ENCODE results near the gene FOXP4.
A peak's percentile ranks its signal among the peaks of the same experiment; 100 is the strongest.

FOXP4 gene

DNA sequence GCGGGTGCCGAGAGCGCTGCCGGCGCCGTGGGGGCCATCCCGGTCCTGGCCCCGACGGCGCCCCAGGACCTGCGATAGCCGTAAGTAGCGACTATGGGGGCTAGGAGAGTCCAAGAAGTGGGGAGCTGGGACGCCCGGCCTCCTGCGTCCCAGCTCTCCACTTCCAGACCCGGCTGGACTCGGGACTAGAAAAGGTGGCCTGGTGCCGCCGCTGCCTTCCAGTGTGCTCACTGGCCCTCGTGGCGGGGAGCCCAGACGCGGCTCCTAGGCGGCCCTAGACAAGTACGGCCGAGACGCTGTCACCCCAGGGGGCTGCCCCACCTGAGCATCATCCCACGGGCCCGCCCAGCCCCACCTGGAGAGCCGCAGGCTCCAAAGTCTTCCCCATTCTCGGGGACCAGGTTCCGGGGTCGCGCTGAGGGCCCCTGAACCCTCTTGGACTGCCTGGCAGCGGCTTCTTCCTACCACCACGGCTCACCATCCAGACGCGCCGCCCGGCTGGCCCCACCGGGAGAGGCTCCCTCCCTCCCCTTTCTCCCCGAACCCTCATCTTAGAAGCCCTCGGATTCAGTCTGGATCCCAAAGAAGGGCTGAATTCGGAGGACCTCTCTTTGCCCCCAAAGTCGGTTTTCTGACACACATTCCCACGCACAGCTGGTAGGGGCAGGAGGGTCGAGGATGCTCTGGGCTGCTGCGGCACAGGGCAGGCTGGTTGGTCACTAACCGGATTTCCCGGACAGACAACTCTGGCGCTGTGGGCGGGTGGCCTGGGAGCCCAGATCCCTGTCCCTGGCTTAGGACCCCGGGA is 91.2 kb downstream of the FOXP4 start:
- peak overlapping the region; percentile 59 for H3K4me3 ChIP-seq (ENCODE audit: low read depth, low read length)
- no peak for DNase-seq (ENCODE audit: low read depth)

DNA sequence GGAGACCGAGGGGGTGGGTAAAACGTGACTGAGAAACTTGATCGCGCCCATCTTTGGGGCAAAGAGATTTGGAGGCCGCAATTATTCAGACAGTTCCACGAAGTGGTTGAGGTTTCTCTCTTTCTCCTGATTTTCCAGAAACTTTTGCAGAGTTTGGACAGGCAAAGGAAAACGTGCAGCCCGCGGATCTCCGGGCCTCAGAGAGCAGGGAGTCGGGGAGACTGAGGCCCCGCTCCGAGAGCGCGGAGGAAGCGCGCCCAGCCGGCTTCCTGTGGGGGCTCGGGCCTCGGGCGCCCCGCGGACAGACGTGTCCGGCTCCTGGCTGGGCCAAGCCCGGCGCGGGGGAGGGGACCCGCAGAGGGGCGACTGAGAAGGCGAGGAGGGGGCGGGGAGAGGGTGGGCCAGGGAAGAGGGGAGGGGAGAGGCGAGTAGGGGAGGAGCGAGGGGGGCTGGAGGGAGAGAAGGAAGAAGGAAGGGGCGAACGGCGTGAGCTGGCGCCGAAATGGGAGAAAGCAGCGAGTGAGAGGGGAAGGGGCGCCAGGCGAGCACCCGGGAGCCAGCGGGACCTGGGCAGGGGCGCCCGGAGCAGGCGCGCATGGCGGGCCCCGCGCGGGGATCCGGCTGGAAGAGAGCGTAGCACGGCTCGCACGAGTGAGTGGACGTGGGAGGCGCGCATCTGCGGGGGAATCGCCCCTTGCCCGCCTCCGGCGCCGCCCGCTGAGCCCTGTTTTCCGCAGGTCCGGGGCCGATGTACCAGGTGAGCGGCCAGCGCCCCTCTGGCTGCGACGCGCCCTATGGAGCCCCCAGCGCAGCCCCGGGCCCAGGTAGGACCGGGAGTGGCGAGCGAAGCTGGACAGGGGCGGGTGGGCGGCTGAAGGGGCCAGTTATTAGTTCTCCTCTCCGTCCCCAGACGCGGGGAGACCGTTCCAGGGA is 92.1 kb downstream of the FOXP4 start, which contains the start of gene MDFI:
Gene MDFI, plus strand, starts transcription at position 467 of the 933 bp plus-strand sequence. Its CDS starts 282 bp downstream, at position 749.
- H3K4me3 ChIP-seq (ENCODE audit: low read depth, low read length): peak within 1 kb of the TSS; percentile 59
- no peak for DNase-seq (ENCODE audit: low read depth)

DNA sequence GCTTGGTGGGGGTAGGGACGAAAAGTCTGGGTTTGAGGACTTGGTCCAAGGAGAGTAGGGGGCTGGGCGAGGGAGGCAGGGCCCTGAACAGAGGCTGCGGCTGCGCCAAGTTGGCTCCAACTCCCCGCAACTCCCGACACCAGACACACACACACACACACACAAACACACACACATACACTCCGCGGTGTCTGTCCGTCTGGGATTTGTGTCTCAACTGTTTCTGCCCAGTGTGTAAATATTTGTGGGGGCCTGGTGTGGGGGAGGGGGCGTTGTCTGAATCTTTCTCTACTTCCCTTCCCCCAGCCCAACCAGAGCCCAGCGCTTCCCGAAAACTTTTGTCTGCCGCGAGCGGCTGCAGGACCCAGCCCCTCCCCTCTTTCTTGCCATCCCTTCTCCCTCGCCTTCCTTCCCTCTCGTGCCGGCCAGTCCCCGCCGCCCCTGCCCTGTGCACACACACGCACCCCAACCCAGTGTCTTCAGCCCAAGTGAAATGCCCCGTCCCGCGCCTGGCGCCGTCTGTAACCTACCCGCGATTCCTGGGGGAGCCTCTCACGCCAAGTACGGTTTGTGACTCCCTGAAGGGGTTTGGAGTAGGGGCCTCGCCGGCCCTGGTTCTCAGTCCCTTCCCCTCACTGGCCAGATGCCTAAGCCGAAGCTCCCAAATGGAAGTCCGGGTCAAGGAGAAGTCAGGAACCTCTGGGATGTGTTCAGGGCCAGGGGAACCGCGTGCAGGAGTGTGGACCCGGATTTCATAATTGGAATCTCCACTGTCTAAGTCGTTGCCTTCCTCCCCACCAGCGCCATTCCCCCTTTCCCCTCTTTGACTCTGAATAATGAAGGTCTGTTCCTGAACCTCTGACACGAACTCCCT is 93.0 kb downstream of the FOXP4 start:
- DNase-seq (ENCODE audit: low read depth): no peak
- H3K4me3 ChIP-seq (ENCODE audit: low read depth, low read length): peak overlapping the region; percentile 59

DNA sequence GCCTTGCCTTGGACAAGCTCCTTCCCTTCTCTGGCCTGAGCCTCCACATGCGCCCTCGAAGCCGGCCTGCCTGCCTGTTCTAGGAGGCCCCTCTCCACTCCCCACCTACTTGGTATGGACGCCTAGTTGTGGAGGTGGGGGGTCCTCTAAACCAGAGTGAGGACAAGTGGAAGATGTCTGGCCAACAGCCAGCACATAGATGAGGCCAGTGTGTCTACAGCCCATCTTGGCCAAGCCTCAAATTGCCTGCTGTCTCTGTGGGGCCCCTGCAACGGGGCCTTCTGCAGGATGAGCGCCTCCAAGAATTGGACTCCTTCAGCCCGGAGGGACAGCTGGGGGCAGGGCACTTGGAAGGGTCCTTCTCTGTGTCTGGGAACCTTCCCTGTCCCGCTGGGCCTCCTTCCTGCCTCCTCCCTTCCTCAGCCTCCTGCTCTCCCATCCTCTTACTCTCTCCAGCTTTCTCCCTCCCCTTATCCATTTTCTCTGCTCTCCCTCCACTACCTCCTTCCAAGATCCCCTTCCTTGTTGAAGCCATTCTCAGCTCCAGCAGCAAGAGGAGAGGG is 93.7 kb downstream of the FOXP4 start:
- no peak for DNase-seq (ENCODE audit: low read depth)
- H3K4me3 ChIP-seq (ENCODE audit: low read depth, low read length): peak overlapping the region; percentile 59

DNA sequence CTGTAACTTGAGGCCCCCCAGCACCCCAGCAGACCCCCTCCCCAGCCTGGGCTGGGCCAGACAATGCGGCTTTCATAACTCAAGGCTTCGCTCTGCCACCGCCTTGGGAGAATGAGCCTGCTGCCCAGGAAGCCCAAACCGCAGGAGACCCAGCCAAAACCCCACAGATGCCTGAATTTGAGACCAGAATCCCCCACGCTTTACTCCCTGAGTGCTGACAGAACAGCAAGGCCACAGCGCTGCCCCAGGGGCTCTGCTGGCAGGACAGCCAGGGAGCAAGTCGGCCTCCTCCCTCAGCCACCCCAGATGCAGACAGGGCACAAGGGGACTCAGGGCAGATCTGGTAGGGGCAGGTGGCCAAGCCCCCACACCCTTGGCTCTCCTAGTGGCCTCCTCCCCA is 94.2 kb downstream of the FOXP4 start:
- peak overlapping the region; percentile 59 for H3K4me3 ChIP-seq (ENCODE audit: low read depth, low read length)
- DNase-seq (ENCODE audit: low read depth): no peak

DNA sequence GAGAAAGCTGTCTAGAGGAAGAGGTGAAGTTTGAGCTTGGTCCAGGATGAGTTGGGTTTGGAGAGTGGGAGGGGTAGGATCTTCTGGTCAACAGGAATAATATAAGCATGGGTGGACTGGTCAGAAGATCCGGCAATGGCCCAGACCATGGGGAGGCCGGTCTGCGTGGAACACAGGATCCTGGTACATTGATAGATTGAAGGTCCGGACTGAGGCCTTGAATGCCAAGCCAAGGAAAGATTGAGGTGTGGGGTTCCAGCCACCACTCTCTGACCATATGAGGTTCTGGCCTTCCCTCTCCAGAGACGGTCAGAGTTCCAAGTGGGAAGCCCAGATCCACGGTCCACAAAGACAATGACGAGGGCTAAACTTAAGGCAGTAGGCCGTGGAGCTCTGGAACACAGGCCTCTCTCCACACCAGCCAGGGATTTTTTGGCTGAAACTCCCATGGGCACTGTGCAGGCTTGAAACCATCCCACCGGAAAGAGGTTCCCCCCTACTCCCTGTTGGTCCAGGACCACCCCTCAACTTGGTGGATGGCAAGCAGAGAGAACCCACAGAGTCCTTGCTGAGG is 95.3 kb downstream of the FOXP4 start:
- H3K4me3 ChIP-seq (ENCODE audit: low read depth, low read length): no peak overlapping the region
- DNase-seq (ENCODE audit: low read depth): no peak

DNA sequence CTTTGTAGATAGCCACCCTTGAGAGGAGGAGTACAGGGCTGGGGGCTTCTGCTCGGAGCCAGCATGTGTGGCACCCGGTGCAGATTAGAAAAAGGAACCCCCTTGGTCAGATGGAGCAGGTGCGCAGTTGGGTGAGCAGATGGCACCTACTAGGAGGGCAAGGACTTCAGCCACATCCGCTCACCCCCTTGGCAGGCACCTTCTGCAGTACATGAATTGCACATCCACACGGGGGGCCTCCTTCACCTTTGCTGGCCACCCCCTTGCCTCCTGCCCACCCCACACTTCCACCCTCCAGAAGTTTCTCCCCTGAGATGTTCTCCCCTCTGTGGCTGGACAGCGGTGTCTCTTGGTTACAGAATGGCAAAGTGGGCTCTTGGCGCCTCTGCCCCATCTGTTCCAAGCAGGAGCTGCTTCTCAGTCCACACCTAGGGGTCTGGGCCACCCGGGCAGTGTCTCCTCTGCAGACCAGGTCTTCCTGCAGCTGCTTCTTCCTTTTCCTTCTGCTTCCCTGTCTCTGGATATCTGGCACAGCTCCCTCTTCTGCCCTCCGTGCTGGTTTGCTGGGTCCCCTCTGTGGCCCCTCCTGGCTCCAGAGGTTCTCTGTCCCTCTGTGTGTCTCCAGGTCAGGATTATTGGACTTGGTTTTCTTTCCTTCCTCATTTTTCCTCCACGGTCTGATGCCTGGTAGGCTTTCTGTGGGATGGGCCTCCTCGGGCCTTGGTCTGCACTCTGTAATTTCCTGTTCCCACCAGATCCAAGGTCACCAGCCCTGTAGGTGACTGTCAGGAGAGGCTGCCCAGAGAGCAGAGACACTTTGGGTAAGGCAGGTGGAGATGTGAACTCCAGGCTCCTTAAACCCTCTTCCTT is 96.1 kb downstream of the FOXP4 start:
- H3K4me3 ChIP-seq (ENCODE audit: low read depth, low read length): no peak overlapping the region
- DNase-seq (ENCODE audit: low read depth): no peak

DNA sequence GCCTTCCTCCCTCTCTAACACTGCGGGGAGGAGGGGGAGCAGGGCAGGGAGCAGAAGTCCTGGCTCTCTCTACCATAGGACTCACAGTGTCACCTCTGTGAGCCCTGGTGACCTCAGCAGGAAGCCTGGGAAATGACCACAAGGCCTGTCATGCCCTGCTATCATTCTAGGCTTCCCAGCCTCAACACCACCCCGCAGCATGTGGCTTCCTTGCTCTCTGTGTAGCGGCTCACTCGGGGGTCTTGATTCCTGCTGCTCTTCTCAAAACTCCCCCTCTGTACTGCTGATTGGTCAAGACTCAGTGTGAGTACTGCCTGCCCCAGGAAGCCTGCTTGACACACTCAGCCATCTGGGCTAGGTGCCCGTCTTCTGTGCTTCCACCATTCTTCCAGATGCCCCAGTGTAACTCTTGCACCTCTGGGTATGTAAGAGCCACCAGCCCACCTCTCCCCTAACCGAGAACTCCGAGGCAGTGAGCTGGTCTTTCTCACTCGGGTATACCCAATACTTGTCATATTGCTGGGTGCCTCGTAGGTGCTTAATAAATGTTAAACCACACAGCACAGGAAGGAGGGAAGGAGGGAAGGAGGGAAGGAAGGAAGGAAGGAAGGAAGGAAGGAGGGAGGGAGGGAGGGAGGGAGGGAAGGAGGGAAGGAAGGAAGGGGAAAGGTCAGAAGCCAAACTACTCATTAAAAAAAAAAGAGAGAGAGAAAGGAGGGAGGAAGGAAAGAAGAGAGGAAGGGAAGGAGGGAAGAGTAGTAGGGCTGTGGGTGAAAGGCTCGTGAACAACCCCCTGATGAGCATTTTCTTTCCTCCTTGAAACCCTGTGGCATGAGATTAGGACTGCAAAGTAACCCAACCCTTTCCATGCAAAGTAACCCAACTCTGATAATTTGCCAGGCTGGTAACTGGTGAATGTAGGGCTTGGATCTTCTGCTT is 97.0 kb downstream of the FOXP4 start:
- H3K4me3 ChIP-seq (ENCODE audit: low read depth, low read length): no peak overlapping the region
- no peak for DNase-seq (ENCODE audit: low read depth)

DNA sequence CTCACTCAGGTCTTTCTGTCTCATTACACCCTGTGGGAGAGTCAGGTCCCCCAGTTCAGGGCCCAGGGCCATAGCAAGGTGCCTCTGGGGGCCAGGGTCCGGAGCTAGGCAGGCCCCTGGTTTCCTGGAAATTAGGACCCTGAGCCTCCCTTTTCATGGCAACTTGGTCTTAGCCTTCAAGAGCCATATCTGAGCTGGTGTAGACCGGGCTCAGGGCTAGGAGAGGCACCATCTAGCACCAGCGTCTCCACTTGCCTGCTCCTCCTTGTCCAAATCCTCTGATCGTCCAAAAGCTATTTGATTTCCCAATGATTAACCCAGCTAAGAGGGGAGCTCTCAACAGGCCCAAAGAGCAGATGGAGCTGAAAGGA is 97.7 kb downstream of the FOXP4 start:
- H3K4me3 ChIP-seq (ENCODE audit: low read depth, low read length): no peak overlapping the region
- no peak for DNase-seq (ENCODE audit: low read depth)

DNA sequence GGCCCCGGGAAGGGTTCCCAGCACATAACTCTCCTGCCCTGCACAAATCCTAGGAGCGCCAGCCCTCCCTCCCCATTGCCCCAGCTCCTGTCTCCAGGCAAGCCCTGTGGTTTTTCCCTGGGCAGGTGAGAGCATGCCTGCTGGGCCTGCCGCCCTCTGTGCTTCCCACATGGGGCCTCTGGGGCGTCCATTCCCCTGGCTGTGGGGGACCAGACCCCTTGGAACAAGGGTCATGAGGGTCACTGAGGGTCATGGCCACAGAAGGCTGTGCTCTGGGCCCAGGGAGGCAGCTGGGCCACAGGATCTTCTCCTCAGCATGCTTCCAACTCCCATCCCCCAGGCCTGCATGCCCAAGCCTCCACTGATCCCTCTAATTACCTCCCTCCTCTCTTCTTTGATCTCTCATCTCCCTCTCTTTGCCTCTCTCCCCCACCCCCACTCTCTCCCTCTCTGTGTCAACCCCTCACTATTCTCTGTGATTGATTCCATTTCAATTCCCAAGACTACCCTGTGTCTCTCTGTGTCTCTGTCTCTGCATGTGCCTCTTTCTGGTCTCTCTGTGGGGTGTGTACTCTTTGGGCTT is 98.2 kb downstream of the FOXP4 start:
- no peak for DNase-seq (ENCODE audit: low read depth)

DNA sequence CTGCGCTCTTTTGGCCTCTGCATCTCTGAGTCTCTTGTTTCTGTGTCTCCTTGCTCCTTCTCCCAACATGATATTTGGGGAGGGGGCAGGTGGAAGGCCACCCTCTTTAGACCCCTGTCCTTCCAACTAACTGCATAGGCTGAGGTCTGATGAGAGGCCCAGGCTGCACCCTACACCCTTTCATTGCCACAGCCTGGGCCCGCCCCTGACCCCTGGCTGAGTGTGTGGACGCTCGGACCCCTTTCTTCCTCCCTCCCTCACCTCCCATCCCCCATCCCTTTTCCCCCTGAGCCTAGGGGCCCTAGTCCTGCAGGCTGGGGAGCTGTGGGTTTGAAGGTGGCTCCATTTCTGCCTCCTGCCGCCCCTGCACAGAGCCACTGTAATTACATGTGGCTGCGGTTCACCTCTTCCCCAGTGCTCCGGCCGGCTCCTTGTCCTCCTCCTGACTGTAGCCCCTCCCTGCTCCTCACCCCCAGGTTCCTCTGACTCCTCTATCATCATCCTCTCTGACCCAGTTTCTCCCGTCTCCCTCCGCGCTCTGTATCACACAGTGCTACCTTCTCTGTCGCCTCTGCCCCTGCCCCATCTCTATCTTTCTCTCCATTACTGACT is 98.9 kb downstream of the FOXP4 start:
- H3K4me3 ChIP-seq (ENCODE audit: low read depth, low read length): no peak overlapping the region
- no peak for DNase-seq (ENCODE audit: low read depth)

More for the DNA sequence above, 98.2 kb downstream of the FOXP4 start:
- H3K4me3 ChIP-seq (ENCODE audit: low read depth, low read length): no peak overlapping the region

DNA sequence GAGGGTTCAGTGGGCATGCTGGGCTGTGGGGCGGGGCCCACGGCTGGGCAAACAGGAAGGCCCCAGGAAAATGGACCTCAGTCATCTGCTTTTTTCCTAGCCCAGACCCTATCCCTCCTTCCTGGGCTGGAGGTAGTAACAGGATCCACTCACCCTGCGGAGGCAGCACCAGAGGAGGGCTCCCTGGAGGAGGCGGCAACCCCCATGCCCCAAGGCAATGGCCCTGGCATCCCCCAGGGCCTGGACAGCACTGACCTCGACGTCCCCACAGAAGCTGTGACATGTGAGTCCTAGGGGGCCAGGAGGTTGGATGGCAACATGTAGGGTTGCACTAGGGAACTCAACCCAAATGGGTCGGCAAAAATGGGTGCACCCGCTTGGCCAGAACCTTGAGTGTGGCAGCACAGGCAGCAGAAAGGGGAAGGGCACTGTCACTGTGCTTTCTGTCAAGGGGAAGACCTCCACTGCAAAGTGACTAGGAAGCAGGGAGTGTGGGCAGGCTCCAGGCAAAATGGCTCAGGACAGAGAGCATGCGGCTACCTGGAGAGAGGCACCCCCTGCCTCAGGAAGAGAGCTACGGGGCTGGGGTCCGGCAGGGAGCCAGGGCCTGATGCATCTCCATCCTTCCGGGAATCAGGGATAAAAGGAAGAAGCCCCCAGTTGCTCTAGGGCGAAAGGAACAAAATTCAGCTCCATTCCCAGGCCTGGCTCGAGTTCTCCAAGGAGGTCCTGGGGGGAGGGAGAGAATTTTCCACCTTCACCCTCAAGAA is 100.0 kb downstream of the FOXP4 start:
- no peak overlapping the region for H3K4me3 ChIP-seq (ENCODE audit: low read depth, low read length)
- DNase-seq (ENCODE audit: low read depth): no peak

DNA sequence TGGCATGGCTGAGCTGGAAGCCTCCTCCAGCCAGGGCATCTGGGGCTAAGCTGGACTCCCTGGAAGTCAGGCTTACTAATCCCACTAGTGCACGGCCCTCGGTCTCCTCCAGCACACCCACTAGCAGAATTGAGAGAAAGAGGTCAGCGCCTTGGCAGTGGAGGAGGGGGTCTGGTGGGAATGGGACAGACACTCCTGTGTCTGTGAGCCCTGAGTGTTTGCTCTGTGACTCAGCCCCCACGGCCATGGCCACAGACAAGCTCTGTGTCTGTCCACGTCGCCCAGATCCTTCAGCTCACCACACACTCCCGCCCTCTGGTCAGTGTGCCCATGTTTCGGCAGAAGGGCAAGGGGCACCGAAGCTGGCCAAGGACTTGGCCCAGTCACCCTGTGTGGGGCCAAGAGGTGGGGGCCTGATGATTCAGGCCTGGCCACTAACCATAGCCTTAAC is 100.9 kb downstream of the FOXP4 start:
- H3K4me3 ChIP-seq (ENCODE audit: low read depth, low read length): no peak overlapping the region
- no peak for DNase-seq (ENCODE audit: low read depth)

DNA sequence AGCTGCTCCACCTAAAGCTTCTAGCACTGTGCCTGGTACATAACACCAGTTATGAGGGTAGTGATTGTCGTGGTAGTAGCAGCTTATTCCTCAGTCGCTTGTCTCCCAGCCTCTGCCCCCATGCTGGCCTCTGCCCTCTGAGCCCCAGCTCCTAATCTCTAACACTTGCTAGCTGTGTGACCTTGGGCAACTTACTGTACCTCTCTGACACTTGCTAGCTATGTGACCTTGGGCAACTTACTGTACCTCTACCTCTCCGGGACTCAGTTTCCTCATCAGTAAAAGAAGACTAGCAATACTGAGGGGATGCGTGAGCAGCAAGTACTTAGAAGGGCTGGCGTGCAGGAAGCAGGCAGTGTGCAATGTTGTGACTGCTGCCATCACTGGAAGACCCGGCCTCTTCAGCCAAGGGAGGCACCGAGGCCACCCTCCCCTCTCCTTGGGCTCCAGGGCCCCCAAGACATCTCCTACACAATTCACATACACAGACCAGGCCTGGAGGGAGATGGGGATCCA is 101.9 kb downstream of the FOXP4 start:
- no peak overlapping the region for H3K4me3 ChIP-seq (ENCODE audit: low read depth, low read length)
- no peak for DNase-seq (ENCODE audit: low read depth)

DNA sequence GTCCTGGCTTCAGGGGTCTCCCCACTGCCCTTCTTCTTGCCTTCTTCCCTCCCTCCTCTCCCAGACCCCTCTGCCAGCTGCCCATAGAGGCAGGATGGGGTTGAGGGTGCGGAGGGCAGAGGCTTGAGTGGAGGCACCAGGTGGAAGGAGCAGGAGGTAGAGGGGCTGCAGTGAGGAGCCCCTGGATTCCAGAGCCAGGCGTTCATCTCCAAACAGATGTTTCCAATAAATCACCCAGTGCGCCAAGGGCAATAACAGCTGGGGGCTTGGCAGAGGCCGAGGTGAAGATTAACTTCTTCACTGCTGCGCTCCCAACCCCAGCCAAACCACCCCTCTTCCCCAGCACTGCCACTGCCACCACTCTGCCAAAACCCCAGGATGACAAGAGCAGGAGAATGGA is 102.7 kb downstream of the FOXP4 start:
- no peak for DNase-seq (ENCODE audit: low read depth)
- H3K4me3 ChIP-seq (ENCODE audit: low read depth, low read length): no peak overlapping the region

Data from skeletal muscle cell (primary cell).